ENCODE measurements around the gene ELOVL7.
"Not testable (repeated sequence)": the region's sequence is repeated elsewhere in the genome, so short reads cannot be mapped to it uniquely, and the experiment has no call there.

DNA sequence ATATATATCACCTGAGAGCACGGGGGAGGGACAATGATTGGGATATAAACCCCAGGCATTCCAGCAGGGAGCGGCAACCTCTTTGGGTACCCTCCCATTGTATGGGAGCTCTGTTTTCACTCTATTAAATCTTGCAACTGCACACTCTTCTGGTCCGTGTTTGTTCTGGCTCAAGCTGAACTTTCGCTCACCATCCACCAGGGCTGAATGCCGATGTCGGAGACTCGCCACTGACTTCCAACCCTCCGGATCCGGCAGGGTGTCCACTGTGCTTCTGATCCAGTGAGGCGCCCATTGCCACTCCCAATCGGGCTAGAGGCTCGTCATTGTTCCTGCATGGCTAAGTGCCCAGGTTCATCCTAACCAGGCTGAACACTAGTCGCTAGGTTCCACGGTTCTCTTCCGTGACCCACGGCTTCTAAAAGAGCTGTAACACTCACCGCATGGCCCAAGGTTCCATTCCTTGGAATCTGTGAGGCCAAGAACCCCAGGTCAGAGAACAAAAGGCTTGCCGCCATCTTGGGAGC, 48.6 kb downstream of the ELOVL7 start:
- TF ChIP-seq, protein P1, sequence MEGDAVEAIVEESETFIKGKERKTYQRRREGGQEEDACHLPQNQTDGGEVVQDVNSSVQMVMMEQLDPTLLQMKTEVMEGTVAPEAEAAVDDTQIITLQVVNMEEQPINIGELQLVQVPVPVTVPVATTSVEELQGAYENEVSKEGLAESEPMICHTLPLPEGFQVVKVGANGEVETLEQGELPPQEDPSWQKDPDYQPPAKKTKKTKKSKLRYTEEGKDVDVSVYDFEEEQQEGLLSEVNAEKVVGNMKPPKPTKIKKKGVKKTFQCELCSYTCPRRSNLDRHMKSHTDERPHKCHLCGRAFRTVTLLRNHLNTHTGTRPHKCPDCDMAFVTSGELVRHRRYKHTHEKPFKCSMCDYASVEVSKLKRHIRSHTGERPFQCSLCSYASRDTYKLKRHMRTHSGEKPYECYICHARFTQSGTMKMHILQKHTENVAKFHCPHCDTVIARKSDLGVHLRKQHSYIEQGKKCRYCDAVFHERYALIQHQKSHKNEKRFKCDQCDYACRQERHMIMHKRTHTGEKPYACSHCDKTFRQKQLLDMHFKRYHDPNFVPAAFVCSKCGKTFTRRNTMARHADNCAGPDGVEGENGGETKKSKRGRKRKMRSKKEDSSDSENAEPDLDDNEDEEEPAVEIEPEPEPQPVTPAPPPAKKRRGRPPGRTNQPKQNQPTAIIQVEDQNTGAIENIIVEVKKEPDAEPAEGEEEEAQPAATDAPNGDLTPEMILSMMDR (conservative IDR thresholded peaks at IDR 0.05 in 1 of 2, IDR thresholded peaks at IDR 0.05 in 1 of 2; ENCODE audit: low read depth in 1 of 2, low read length in 2 of 2): not testable (repeated sequence)
- not testable (repeated sequence) for TF ChIP-seq EZH2 (IDR thresholded peaks at IDR 0.05; ENCODE audit: low read length, missing control alignments)

Data from fibroblast of lung (primary cell).